Measurements from ENCODE around the gene KCNN3.
"Not testable (repeated sequence)": the region's sequence is repeated elsewhere in the genome, so short reads cannot be mapped to it uniquely, and the experiment has no call there.

The KCNN3 gene

GRCh38 chr1:154911691-154912550, 41.8 kb upstream of the KCNN3 start:
- DNase-seq (ENCODE audit: low read depth in 1 of 2, low spot score in 1 of 2) = no peak
- Histone ChIP-seq H3K27ac (replicated peaks) (no peak overlapping the region), H3K4me3 (replicated peaks; ENCODE audit: insufficient read depth, low read length) (no peak overlapping the region), H3K27me3 (ENCODE audit: insufficient read depth, poor library complexity, severe bottlenecking) (peaks cover 2% of the 10 kb centered on the region)
- TF ChIP-seq, protein P1, sequence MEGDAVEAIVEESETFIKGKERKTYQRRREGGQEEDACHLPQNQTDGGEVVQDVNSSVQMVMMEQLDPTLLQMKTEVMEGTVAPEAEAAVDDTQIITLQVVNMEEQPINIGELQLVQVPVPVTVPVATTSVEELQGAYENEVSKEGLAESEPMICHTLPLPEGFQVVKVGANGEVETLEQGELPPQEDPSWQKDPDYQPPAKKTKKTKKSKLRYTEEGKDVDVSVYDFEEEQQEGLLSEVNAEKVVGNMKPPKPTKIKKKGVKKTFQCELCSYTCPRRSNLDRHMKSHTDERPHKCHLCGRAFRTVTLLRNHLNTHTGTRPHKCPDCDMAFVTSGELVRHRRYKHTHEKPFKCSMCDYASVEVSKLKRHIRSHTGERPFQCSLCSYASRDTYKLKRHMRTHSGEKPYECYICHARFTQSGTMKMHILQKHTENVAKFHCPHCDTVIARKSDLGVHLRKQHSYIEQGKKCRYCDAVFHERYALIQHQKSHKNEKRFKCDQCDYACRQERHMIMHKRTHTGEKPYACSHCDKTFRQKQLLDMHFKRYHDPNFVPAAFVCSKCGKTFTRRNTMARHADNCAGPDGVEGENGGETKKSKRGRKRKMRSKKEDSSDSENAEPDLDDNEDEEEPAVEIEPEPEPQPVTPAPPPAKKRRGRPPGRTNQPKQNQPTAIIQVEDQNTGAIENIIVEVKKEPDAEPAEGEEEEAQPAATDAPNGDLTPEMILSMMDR (IDR thresholded peaks at IDR 0.05; ENCODE audit: insufficient read depth, low read length) = no peak
- no peak for TF ChIP-seq REST (IDR thresholded peaks at IDR 0.05; ENCODE audit: insufficient replicate concordance, low read depth)
- TF ChIP-seq GABPA (IDR thresholded peaks at IDR 0.05; ENCODE audit: low read depth) = no peak
- TF ChIP-seq POLR2AphosphoS5 (IDR thresholded peaks at IDR 0.05; ENCODE audit: low read depth) = no peak
- TF ChIP-seq SPI1 (IDR thresholded peaks at IDR 0.05; ENCODE audit: borderline replicate concordance, low read depth) = no peak

- peaks cover 2% of the 10 kb centered on the region for H3K27me3 ChIP-seq (ENCODE audit: insufficient read depth, poor library complexity, severe bottlenecking)
- no peak overlapping the region for H3K4me3 ChIP-seq (replicated peaks; ENCODE audit: insufficient read depth, low read length)
- TF ChIP-seq, protein P1 (IDR thresholded peaks at IDR 0.05; ENCODE audit: insufficient read depth, low read length) = no peak
- TF ChIP-seq GABPA (IDR thresholded peaks at IDR 0.05; ENCODE audit: low read depth) = no peak
- no peak for TF ChIP-seq SPI1 (IDR thresholded peaks at IDR 0.05; ENCODE audit: borderline replicate concordance, low read depth)
- no peak for TF ChIP-seq POLR2AphosphoS5 (IDR thresholded peaks at IDR 0.05; ENCODE audit: low read depth)
- TF ChIP-seq REST (IDR thresholded peaks at IDR 0.05; ENCODE audit: insufficient replicate concordance, low read depth) = no peak
- H3K27ac ChIP-seq (replicated peaks) = no peak overlapping the region
- DNase-seq (ENCODE audit: low read depth in 1 of 2, low spot score in 1 of 2) = no peak
These were observed 40.8 kb upstream of the KCNN3 start for GRCh38 chr1:154910851-154911250.

- TF ChIP-seq, protein P1 (IDR thresholded peaks at IDR 0.05; ENCODE audit: insufficient read depth, low read length) = no peak
- TF ChIP-seq GABPA (IDR thresholded peaks at IDR 0.05; ENCODE audit: low read depth) (no peak), SPI1 (IDR thresholded peaks at IDR 0.05; ENCODE audit: borderline replicate concordance, low read depth) (no peak), POLR2AphosphoS5 (IDR thresholded peaks at IDR 0.05; ENCODE audit: low read depth) (no peak), REST (IDR thresholded peaks at IDR 0.05; ENCODE audit: insufficient replicate concordance, low read depth) (no peak)
- DNase-seq (ENCODE audit: low read depth in 1 of 2, low spot score in 1 of 2) = no peak
- Histone ChIP-seq H3K4me3 (replicated peaks; ENCODE audit: insufficient read depth, low read length) (no peak overlapping the region), H3K27ac (replicated peaks) (no peak overlapping the region), H3K27me3 (ENCODE audit: insufficient read depth, poor library complexity, severe bottlenecking) (peaks cover 2% of the 10 kb centered on the region)
These were observed 38.9 kb upstream of the KCNN3 start for GRCh38 chr1:154908937-154909336.

GRCh38 chr1:154908129-154908528, 38.0 kb upstream of the KCNN3 start:
- not testable (repeated sequence) for H3K4me3 ChIP-seq (replicated peaks; ENCODE audit: insufficient read depth, low read length); DNase-seq (ENCODE audit: low read depth in 1 of 2, low spot score in 1 of 2); H3K27me3 ChIP-seq (ENCODE audit: insufficient read depth, poor library complexity, severe bottlenecking); H3K27ac ChIP-seq (replicated peaks)
